Esophagus squamous epithelium (tissue), 4 donors: Measurements from ENCODE around the gene ATXN1.

Source experiments
- POLR2A ChIP-seq, 4 donors: fragments of 450-650 bp; IDR thresholded peaks; one replicate each; pipeline ENCODE4 v1.6.1; 2017; ENCODE audit warnings: antibody characterized with exemption in 4 of 4, mild to moderate bottlenecking in 4 of 4, moderate library complexity in 3 of 4
- TF ChIP-seq, protein P1 (sequence below), 6 experiments: fragments of 450-650 bp in 4 of 6; fragments of 200-600 bp in 2 of 6; sonication (generic) in 2 of 6; IDR thresholded peaks; one replicate each; pipeline ENCODE4 v1.5.1; 2016 to 2019; ENCODE audit warnings: antibody characterized with exemption in 6 of 6, mild to moderate bottlenecking in 4 of 6, moderate library complexity in 4 of 6

DNA sequence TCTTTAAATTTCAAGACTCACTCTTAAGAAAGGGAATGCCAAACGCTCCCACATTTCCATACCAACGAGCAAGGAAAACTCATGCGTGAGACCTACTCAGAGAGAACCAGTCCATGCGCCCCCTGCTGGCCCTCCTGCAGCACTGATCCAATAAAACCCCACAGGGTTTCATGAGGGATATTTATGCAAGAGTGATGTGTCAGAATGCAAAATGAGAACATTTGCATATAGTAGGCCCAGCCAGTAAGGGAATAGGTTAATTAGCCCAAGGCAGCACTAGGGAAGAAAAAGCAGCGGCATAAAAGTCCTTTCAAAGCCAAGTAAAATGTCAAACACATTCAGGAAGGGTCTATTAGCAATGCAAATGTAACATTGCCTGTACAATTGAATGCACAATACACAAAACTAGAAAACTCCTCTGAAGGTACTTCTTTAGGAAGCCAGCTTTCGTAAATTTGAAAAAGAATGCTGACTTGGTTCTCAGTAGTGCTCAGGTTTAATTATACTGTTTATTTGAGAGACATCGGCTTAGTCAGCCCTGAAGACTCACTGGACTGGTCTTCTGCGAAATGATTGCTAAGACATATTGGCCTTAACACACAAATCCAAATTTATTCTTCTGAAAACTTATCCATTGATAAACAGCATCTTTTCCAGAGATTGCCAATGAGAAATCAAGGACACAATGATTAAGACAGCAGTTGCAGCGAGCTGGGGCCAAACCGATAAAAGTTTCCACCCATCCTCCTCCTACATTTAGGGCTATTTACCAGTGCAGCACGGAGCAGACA lies 429.7 kb downstream of the ATXN1 start:
- TF ChIP-seq, protein P1, sequence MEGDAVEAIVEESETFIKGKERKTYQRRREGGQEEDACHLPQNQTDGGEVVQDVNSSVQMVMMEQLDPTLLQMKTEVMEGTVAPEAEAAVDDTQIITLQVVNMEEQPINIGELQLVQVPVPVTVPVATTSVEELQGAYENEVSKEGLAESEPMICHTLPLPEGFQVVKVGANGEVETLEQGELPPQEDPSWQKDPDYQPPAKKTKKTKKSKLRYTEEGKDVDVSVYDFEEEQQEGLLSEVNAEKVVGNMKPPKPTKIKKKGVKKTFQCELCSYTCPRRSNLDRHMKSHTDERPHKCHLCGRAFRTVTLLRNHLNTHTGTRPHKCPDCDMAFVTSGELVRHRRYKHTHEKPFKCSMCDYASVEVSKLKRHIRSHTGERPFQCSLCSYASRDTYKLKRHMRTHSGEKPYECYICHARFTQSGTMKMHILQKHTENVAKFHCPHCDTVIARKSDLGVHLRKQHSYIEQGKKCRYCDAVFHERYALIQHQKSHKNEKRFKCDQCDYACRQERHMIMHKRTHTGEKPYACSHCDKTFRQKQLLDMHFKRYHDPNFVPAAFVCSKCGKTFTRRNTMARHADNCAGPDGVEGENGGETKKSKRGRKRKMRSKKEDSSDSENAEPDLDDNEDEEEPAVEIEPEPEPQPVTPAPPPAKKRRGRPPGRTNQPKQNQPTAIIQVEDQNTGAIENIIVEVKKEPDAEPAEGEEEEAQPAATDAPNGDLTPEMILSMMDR (IDR thresholded peaks at IDR 0.05), result peak; percentile 82 to 95 (median 92)
- TF ChIP-seq POLR2A (IDR thresholded peaks at IDR 0.05), result no peak
